ENCODE measurements around the gene PSMB3. TPM values are rescaled to one million over a fixed set of nuclear protein-coding genes. Genes with fewer than 3 reads are reported as not detected.
"Not testable (repeated sequence)": the region's sequence is repeated elsewhere in the genome, so short reads cannot be mapped to it uniquely, and the experiment has no call there.

Gene PSMB3
- total RNA-seq, 1 experiment from 2014 or later, result 273 TPM

DNA sequence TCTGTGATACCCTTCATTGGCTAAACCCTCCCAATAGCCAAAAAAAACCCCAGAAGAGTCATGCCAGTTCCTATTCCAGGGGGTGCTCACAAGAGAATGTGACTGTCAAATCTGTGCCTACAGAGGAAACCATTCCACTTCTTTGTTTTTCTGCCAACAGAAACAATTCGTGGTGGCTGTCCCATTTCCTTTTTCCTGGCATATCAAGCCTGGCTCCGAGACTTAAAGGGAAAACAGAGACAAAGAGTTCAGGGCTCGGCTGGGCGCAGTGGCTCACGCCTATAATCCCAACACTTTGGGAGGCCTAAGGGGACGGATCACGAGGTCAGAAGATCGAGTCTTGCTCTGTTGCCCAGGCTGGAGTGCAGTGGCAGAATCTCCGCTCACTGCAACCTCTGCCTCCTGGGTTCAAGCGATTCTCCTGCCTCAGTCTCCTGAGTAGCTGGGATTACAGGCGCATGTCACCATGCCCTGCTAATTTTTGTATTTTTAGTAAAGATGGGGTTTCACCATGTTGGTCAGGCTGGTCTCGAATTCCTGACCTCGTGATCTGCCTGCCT is 37.7 kb downstream of the PSMB3 start:
- TF ChIP-seq ZNF121 (CRISPR knock-in tag; IDR thresholded peaks at IDR 0.05), result peak; percentile 97
- H3K4me1 Mint-ChIP-seq, result peaks cover 15% of the 10 kb centered on the region
- DNase-seq (ENCODE audit: low spot score); ATAC-seq; H3K27me3 Mint-ChIP-seq (ENCODE audit: low read depth); POLR2A ChIA-PET; H3K4me3 Mint-ChIP-seq; H3K9me3 Mint-ChIP-seq: not testable (repeated sequence)
- H3K36me3 Mint-ChIP-seq, result peaks cover 25% of the 10 kb centered on the region
- peak overlapping the region; percentile 75; the same call in 1 of the 2 replicates for H3K27ac Mint-ChIP-seq
- CTCF ChIA-PET, result interaction anchor here (0.6 kb wide), 1 partner anchor 363 kb away, joined by 3 read pairs; no protein-coding TSS in a partner anchor

DNA sequence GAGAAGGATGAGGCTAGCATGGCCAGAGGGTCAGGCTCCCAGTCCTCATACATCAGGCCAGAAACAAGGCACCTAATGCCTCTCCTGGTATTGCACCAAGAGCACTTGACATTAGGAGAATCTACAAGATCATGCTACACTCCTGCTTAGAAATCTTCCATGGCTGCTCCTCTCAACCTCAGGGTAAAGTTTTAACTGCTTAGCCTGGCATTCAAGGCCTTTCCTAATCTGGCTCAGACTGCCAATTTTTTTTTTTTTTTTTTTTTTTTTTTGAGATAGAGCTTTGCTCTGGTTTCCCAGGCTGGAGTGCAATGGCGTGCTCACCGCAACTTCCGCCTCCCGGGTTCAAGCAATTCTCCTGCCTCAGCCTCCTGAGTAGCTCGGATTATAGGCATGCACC is 38.6 kb downstream of the PSMB3 start:
- Mint-ChIP-seq H3K36me3 (peaks cover 22% of the 10 kb centered on the region), H3K9me3 (no peaks in the 10 kb centered on the region), H3K27me3 (ENCODE audit: low read depth) (no peaks in the 10 kb centered on the region), H3K4me1 (peaks cover 15% of the 10 kb centered on the region), H3K4me3 (no peak overlapping the region), H3K27ac (peak overlapping the region; percentile 31; the same call in 1 of the 2 replicates)
- ATAC-seq, result no peak
- no peak for DNase-seq (ENCODE audit: low spot score)
- ChIA-PET CTCF (interaction anchor here (0.6 kb wide), 1 partner anchor 72 kb away, joined by 4 read pairs; no protein-coding TSS in a partner anchor), POLR2A (interaction anchor here (0.6 kb wide), 3 partner anchors 15 to 1349 kb away, joined by 3 to 7 read pairs (median 3); no protein-coding TSS in a partner anchor)
- TF ChIP-seq NFE2L1 (CRISPR knock-in tag; IDR thresholded peaks at IDR 0.05), result no peak
- TF ChIP-seq, protein P1, sequence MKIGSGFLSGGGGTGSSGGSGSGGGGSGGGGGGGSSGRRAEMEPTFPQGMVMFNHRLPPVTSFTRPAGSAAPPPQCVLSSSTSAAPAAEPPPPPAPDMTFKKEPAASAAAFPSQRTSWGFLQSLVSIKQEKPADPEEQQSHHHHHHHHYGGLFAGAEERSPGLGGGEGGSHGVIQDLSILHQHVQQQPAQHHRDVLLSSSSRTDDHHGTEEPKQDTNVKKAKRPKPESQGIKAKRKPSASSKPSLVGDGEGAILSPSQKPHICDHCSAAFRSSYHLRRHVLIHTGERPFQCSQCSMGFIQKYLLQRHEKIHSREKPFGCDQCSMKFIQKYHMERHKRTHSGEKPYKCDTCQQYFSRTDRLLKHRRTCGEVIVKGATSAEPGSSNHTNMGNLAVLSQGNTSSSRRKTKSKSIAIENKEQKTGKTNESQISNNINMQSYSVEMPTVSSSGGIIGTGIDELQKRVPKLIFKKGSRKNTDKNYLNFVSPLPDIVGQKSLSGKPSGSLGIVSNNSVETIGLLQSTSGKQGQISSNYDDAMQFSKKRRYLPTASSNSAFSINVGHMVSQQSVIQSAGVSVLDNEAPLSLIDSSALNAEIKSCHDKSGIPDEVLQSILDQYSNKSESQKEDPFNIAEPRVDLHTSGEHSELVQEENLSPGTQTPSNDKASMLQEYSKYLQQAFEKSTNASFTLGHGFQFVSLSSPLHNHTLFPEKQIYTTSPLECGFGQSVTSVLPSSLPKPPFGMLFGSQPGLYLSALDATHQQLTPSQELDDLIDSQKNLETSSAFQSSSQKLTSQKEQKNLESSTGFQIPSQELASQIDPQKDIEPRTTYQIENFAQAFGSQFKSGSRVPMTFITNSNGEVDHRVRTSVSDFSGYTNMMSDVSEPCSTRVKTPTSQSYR (CRISPR knock-in tag; IDR thresholded peaks at IDR 0.05), result no peak
- TF ChIP-seq, protein P2, sequence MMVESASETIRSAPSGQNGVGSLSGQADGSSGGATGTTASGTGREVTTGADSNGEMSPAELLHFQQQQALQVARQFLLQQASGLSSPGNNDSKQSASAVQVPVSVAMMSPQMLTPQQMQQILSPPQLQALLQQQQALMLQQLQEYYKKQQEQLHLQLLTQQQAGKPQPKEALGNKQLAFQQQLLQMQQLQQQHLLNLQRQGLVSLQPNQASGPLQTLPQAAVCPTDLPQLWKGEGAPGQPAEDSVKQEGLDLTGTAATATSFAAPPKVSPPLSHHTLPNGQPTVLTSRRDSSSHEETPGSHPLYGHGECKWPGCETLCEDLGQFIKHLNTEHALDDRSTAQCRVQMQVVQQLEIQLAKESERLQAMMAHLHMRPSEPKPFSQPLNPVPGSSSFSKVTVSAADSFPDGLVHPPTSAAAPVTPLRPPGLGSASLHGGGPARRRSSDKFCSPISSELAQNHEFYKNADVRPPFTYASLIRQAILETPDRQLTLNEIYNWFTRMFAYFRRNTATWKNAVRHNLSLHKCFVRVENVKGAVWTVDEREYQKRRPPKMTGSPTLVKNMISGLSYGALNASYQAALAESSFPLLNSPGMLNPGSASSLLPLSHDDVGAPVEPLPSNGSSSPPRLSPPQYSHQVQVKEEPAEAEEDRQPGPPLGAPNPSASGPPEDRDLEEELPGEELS (CRISPR knock-in tag; IDR thresholded peaks at IDR 0.05), result no peak
- TF ChIP-seq ZBTB21 (CRISPR knock-in tag; IDR thresholded peaks at IDR 0.05; ENCODE audit: borderline replicate concordance), result no peak
- TF ChIP-seq GTF2I (CRISPR knock-in tag; conservative IDR thresholded peaks at IDR 0.05), result no peak
- no peak for TF ChIP-seq GRHL2 (CRISPR knock-in tag; IDR thresholded peaks at IDR 0.05; ENCODE audit: insufficient replicate concordance, severe bottlenecking)
- TF ChIP-seq RELA (CRISPR knock-in tag; IDR thresholded peaks at IDR 0.05; ENCODE audit: borderline replicate concordance), result no peak
- TF ChIP-seq HMGA2 (CRISPR knock-in tag; IDR thresholded peaks at IDR 0.05), result no peak
- TF ChIP-seq ZNF121 (CRISPR knock-in tag; IDR thresholded peaks at IDR 0.05), result no peak
- TF ChIP-seq, protein P3, sequence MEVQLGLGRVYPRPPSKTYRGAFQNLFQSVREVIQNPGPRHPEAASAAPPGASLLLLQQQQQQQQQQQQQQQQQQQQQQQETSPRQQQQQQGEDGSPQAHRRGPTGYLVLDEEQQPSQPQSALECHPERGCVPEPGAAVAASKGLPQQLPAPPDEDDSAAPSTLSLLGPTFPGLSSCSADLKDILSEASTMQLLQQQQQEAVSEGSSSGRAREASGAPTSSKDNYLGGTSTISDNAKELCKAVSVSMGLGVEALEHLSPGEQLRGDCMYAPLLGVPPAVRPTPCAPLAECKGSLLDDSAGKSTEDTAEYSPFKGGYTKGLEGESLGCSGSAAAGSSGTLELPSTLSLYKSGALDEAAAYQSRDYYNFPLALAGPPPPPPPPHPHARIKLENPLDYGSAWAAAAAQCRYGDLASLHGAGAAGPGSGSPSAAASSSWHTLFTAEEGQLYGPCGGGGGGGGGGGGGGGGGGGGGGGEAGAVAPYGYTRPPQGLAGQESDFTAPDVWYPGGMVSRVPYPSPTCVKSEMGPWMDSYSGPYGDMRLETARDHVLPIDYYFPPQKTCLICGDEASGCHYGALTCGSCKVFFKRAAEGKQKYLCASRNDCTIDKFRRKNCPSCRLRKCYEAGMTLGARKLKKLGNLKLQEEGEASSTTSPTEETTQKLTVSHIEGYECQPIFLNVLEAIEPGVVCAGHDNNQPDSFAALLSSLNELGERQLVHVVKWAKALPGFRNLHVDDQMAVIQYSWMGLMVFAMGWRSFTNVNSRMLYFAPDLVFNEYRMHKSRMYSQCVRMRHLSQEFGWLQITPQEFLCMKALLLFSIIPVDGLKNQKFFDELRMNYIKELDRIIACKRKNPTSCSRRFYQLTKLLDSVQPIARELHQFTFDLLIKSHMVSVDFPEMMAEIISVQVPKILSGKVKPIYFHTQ (CRISPR knock-in tag; IDR thresholded peaks at IDR 0.05), result no peak
- TF ChIP-seq, protein P4, sequence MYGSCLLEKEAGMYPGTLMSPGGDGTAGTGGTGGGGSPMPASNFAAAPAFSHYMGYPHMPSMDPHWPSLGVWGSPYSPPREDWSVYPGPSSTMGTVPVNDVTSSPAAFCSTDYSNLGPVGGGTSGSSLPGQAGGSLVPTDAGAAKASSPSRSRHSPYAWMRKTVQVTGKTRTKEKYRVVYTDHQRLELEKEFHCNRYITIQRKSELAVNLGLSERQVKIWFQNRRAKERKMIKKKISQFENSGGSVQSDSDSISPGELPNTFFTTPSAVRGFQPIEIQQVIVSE (CRISPR knock-in tag; IDR thresholded peaks at IDR 0.05; ENCODE audit: borderline replicate concordance), result no peak
- TF ChIP-seq, protein P5, sequence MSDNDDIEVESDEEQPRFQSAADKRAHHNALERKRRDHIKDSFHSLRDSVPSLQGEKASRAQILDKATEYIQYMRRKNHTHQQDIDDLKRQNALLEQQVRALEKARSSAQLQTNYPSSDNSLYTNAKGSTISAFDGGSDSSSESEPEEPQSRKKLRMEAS (CRISPR knock-in tag; IDR thresholded peaks at IDR 0.05), result no peak
- TF ChIP-seq MXD4 (CRISPR knock-in tag; IDR thresholded peaks at IDR 0.05; ENCODE audit: borderline replicate concordance), result no peak
- TF ChIP-seq, protein P6, sequence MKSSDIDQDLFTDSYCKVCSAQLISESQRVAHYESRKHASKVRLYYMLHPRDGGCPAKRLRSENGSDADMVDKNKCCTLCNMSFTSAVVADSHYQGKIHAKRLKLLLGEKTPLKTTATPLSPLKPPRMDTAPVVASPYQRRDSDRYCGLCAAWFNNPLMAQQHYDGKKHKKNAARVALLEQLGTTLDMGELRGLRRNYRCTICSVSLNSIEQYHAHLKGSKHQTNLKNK (CRISPR knock-in tag; IDR thresholded peaks at IDR 0.05), result no peak
- no peak for TF ChIP-seq ZNF423 (CRISPR knock-in tag; IDR thresholded peaks at IDR 0.05)
- TF ChIP-seq PRRX2 (CRISPR knock-in tag; IDR thresholded peaks at IDR 0.05), result no peak
- TF ChIP-seq OVOL2 (CRISPR knock-in tag; IDR thresholded peaks at IDR 0.05; ENCODE audit: borderline replicate concordance), result no peak
- TF ChIP-seq, protein P7, sequence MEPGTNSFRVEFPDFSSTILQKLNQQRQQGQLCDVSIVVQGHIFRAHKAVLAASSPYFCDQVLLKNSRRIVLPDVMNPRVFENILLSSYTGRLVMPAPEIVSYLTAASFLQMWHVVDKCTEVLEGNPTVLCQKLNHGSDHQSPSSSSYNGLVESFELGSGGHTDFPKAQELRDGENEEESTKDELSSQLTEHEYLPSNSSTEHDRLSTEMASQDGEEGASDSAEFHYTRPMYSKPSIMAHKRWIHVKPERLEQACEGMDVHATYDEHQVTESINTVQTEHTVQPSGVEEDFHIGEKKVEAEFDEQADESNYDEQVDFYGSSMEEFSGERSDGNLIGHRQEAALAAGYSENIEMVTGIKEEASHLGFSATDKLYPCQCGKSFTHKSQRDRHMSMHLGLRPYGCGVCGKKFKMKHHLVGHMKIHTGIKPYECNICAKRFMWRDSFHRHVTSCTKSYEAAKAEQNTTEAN (CRISPR knock-in tag; IDR thresholded peaks at IDR 0.05), result no peak

Measured in WTC11 (cell line).